Lung (tissue), 12 donors: ENCODE measurements around the gene DPH1. TPM values are rescaled to one million over a fixed set of nuclear protein-coding genes. Genes with fewer than 3 reads are reported as not detected.

Source experiments
- ATAC-seq: fragments of 200-7000 bp; cut with Tn5 transposase; one replicate; pipeline ENCODE4 v1.9.1; 2020; ENCODE audit warnings: moderate number of reproducible peaks; ENCODE audit not compliant: insufficient read depth, low FRiP score
- DNase-seq, 3 donors: peaks; one replicate each; pipeline ENCODE4 v3.0.0-alpha.2; 2013 to 2017
- H3K27ac ChIP-seq, 2 donors: one replicate each; pipeline ENCODE4 v1.5.1; 2013; ENCODE audit warnings: mild to moderate bottlenecking in 2 of 2, moderate library complexity in 2 of 2, control low read depth in 1 of 2, inconsistent platforms in 1 of 2, low read depth in 1 of 2, low read length in 1 of 2
- H3K27me3 ChIP-seq, 3 donors: one replicate each; pipeline ENCODE4 v1.5.1; 2013; ENCODE audit warnings: low read length in 2 of 3; ENCODE audit not compliant: control insufficient read depth in 3 of 3, insufficient read depth in 3 of 3
- H3K36me3 ChIP-seq, 4 donors: one replicate each; pipeline ENCODE4 v1.5.1; 2013; ENCODE audit warnings: low read length in 4 of 4, mild to moderate bottlenecking in 1 of 4, moderate library complexity in 1 of 4; ENCODE audit not compliant: control insufficient read depth in 4 of 4, insufficient read depth in 4 of 4
- H3K4me1 ChIP-seq, 5 donors: one replicate each; pipeline ENCODE4 v1.5.1; 2013; ENCODE audit warnings: low read length in 5 of 5, mild to moderate bottlenecking in 2 of 5, moderate library complexity in 1 of 5; ENCODE audit not compliant: control insufficient read depth in 5 of 5, insufficient read depth in 5 of 5
- H3K4me3 ChIP-seq: one replicate; pipeline ENCODE4 v1.5.1; 2013; ENCODE audit warnings: mild to moderate bottlenecking, control low read depth, moderate library complexity
- H3K9ac ChIP-seq, 2 donors: one replicate each; pipeline ENCODE4 v1.5.1; 2013; ENCODE audit warnings: low read length in 2 of 2, control low read depth in 1 of 2; ENCODE audit not compliant: insufficient read depth in 1 of 2
- H3K9me3 ChIP-seq, 4 donors: one replicate each; pipeline ENCODE4 v1.5.1; 2013; ENCODE audit warnings: low read length in 3 of 4, mild to moderate bottlenecking in 1 of 4, moderate library complexity in 1 of 4; ENCODE audit not compliant: control insufficient read depth in 4 of 4, insufficient read depth in 3 of 4
- WGBS, 2 donors: extraction: QIAGEN DNeasy Blood & Tissue Kit; methylation state at CpG; one replicate each; pipeline ENCODE4 v1.1.7; 2013; 5-methylcytosine and 5-hydroxymethylcytosine counted together
- polyA plus RNA-seq, 2 donors: library from polyadenylated mRNA; stranded (reverse); fragments of 200-250 nt; gene quantifications; one replicate each; pipeline ENCODE4 v1.2.1, GENCODE V29; 2013
- total RNA-seq, 2 donors: library from RNA; depleted of rRNA in 1 of 2; stranded (reverse); fragments of >200 nt in 1 of 2; gene quantifications; one replicate each; pipeline ENCODE4 v1.2.1, GENCODE V29; 2014 to 2021
- TF ChIP-seq, protein P1 (sequence below): IDR thresholded peaks from 2 replicates; pipeline ENCODE4 v1.5.1; 2012; ENCODE audit warnings: mild to moderate bottlenecking; ENCODE audit errors: control extremely low read depth, extremely low read depth
- donor health status: control.
- donor health status: control.
- donor health status: Bipolar disorder and iron deficiency.
- donor health status: healthy.
- donor health status: DM: yes; HTN: yes; CAD: no.

DPH1 gene
- total and polyA plus RNA-seq, 4 donors = 21.1 to 37.8 (median 27.2) TPM

GRCh38 chr17:2024572-2025219, 5.3 kb upstream of the DPH1 start:
- no peaks in the 10 kb centered on the region for H3K9me3 ChIP-seq
- no peak for DNase-seq
- no peak for ATAC-seq
- no peaks in the 10 kb centered on the region for H3K36me3 ChIP-seq
- peak overlapping the region; percentile 44 for H3K4me3 ChIP-seq
- no peak overlapping the region for H3K27ac ChIP-seq
- WGBS, 2 donors = 0 to 1% methylated on average over 60 to 73 of the region's 73 CpGs
- H3K27me3 ChIP-seq = peaks cover 3 to 36% (median 34%) of the 10 kb centered on the region in 3 donors
- peaks cover 0 to 21% (median 5%) of the 10 kb centered on the region in 5 donors for H3K4me1 ChIP-seq
- TF ChIP-seq, protein P1, sequence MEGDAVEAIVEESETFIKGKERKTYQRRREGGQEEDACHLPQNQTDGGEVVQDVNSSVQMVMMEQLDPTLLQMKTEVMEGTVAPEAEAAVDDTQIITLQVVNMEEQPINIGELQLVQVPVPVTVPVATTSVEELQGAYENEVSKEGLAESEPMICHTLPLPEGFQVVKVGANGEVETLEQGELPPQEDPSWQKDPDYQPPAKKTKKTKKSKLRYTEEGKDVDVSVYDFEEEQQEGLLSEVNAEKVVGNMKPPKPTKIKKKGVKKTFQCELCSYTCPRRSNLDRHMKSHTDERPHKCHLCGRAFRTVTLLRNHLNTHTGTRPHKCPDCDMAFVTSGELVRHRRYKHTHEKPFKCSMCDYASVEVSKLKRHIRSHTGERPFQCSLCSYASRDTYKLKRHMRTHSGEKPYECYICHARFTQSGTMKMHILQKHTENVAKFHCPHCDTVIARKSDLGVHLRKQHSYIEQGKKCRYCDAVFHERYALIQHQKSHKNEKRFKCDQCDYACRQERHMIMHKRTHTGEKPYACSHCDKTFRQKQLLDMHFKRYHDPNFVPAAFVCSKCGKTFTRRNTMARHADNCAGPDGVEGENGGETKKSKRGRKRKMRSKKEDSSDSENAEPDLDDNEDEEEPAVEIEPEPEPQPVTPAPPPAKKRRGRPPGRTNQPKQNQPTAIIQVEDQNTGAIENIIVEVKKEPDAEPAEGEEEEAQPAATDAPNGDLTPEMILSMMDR = no peak
- no peak overlapping the region for H3K9ac ChIP-seq

DNA sequence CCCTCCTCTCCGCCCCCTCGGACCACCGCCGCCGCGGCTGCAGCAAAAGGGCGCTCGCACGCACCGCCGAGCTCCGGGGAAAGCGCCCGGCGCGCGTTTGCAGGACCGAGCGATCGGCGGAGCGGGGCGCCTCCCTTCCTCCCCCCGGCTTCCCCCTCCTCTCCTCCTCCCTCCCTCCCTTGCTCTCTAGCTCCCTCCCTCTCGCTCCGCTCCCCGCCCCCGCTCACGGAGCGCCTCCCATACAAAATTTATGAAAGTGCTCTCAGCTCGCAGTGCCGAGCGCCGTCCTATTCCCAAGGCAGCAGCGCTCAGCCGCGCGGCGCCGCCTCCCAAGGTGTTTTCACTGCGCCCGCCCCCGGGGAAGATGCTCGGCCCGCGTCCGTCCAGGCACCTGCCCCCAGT, 4.7 kb upstream of the DPH1 start, which contains the start of gene RTN4RL1:
Gene RTN4RL1, minus strand, starts transcription at position 115 of the 402 bp plus-strand sequence. CDS start 469 bp downstream, outside the sequence.
- WGBS, 2 donors = 0 to 1% methylated on average over 20 to 47 of the region's 47 CpGs
- H3K9ac ChIP-seq = no peak within 1 kb of the TSS
- no peaks in the 10 kb centered on the region for H3K36me3 ChIP-seq
- peak; percentile 54 to 69 (median 67) for DNase-seq
- ATAC-seq = peak; percentile 37
- TF ChIP-seq, protein P1 = no peak
- H3K4me3 ChIP-seq = peak within 1 kb of the TSS; percentile 44
- peak within 1 kb of the TSS in 1 of 2 donors; percentile 43 for H3K27ac ChIP-seq
- peaks cover 3 to 34% (median 30%) of the 10 kb centered on the region in 3 donors for H3K27me3 ChIP-seq
- peaks cover 0 to 22% (median 5%) of the 10 kb centered on the region in 5 donors for H3K4me1 ChIP-seq
- H3K9me3 ChIP-seq = no peaks in the 10 kb centered on the region

GRCh38 chr17:2025622-2026309, 4.2 kb upstream of the DPH1 start:
- Histone ChIP-seq H3K9ac (no peak overlapping the region), H3K27ac (peak overlapping the region in 1 of 2 donors; percentile 43), H3K4me1 (peaks cover 0 to 22% (median 5%) of the 10 kb centered on the region in 5 donors), H3K4me3 (no peak overlapping the region), H3K27me3 (peaks cover 3 to 34% (median 30%) of the 10 kb centered on the region in 3 donors), H3K36me3 (no peaks in the 10 kb centered on the region), H3K9me3 (no peaks in the 10 kb centered on the region)
- 2% methylated on average over 54 to 55 of the region's 55 CpGs for WGBS, 2 donors
- TF ChIP-seq, protein P1 = peak; percentile 69
- ATAC-seq = no peak
- DNase-seq = peak; percentile 77 to 78 (median 77)
